ENCODE results near the gene CELF2. TPM values are rescaled to one million over a fixed set of nuclear protein-coding genes. Genes with fewer than 3 reads are reported as not detected.

Gene CELF2
- total RNA-seq, 1 donor from 2014 or later, result 3.8 TPM

DNA sequence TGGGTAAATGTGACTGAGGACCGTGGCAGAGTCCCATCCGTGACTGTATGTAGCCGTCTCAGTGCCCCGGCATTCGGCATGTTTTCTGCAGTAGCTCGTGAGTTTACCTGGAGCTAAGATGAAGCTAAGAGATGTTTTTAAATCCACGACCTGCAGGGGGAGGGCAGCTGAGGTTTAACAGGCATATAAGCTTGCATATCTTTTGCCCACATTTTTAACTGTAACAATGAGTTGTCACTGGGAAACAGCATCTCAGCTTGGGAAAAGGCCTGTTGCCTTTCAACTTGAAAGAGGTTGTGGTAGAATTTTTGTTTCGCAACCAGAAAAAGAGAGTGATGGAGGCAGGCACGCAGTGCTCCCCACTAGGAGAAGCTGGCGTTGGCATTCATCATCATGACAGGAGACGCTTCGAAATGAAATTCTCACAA lies 77.7 kb downstream of the CELF2 start:
- Mint-ChIP-seq H3K27ac (no peak overlapping the region), H3K9me3 (ENCODE audit: low read depth) (no peaks in the 10 kb centered on the region), H3K4me1 (ENCODE audit: low read depth) (no peaks in the 10 kb centered on the region), H3K4me3 (ENCODE audit: low read depth) (no peak overlapping the region), H3K36me3 (ENCODE audit: insufficient read depth) (no peaks in the 10 kb centered on the region), H3K27me3 (peaks cover 11% of the 10 kb centered on the region)
- DNase-seq (ENCODE audit: low spot score, unreplicated experiment), result no peak
- TF ChIP-seq, protein P1, sequence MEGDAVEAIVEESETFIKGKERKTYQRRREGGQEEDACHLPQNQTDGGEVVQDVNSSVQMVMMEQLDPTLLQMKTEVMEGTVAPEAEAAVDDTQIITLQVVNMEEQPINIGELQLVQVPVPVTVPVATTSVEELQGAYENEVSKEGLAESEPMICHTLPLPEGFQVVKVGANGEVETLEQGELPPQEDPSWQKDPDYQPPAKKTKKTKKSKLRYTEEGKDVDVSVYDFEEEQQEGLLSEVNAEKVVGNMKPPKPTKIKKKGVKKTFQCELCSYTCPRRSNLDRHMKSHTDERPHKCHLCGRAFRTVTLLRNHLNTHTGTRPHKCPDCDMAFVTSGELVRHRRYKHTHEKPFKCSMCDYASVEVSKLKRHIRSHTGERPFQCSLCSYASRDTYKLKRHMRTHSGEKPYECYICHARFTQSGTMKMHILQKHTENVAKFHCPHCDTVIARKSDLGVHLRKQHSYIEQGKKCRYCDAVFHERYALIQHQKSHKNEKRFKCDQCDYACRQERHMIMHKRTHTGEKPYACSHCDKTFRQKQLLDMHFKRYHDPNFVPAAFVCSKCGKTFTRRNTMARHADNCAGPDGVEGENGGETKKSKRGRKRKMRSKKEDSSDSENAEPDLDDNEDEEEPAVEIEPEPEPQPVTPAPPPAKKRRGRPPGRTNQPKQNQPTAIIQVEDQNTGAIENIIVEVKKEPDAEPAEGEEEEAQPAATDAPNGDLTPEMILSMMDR (IDR thresholded peaks at IDR 0.05; ENCODE audit: unreplicated experiment), result no peak

DNA sequence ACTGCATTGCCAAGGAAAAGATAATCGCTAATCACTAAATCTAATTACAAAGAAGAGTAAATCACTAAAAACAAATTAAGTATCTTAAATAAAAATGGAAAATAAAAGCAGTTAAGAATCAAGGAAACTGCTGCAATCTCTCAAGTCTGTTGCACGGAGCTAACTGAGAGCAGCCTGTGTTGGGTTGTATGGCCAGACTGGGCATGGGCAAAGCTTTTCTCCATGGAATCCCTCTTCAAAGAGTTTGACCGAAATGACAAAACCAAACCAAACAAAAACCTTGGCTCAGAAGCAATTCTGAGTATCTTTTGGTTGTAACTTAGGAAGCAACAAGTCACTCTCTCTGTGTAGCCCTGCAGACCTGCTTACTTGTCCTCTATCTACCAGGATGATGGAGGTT lies 78.8 kb downstream of the CELF2 start:
- no peak overlapping the region for H3K4me3 Mint-ChIP-seq (ENCODE audit: low read depth)
- TF ChIP-seq, protein P1 (IDR thresholded peaks at IDR 0.05; ENCODE audit: unreplicated experiment), result no peak
- no peak for DNase-seq (ENCODE audit: low spot score, unreplicated experiment)
- no peaks in the 10 kb centered on the region for H3K9me3 Mint-ChIP-seq (ENCODE audit: low read depth)
- no peak overlapping the region for H3K27ac Mint-ChIP-seq
- no peaks in the 10 kb centered on the region for H3K36me3 Mint-ChIP-seq (ENCODE audit: insufficient read depth)
- H3K27me3 Mint-ChIP-seq, result peaks cover 11% of the 10 kb centered on the region
- H3K4me1 Mint-ChIP-seq (ENCODE audit: low read depth), result no peaks in the 10 kb centered on the region

DNA sequence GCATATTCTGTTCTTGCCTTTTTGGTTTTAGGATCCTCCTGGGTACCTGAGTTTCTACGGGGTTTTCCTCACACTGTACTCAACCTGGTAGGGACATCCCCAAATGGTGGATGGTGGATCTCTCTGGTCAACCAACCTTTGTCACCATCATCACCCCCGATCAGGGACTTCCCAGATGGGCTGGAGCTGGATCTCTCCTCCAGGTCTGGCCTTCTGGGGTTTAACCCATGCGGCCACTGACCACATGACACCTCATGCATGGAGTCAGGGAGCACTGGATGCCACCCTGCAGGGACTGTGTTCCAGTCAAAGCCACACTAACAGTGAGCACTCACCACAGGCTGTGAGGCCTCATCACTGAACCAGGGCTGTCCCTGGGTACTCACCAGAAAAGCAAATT lies 80.0 kb downstream of the CELF2 start:
- Mint-ChIP-seq H3K4me1 (ENCODE audit: low read depth) (no peaks in the 10 kb centered on the region), H3K27ac (no peak overlapping the region), H3K4me3 (ENCODE audit: low read depth) (no peak overlapping the region), H3K9me3 (ENCODE audit: low read depth) (no peaks in the 10 kb centered on the region), H3K36me3 (ENCODE audit: insufficient read depth) (no peaks in the 10 kb centered on the region), H3K27me3 (peaks cover 14% of the 10 kb centered on the region)
- TF ChIP-seq, protein P1 (IDR thresholded peaks at IDR 0.05; ENCODE audit: unreplicated experiment), result no peak
- no peak for DNase-seq (ENCODE audit: low spot score, unreplicated experiment)

DNA sequence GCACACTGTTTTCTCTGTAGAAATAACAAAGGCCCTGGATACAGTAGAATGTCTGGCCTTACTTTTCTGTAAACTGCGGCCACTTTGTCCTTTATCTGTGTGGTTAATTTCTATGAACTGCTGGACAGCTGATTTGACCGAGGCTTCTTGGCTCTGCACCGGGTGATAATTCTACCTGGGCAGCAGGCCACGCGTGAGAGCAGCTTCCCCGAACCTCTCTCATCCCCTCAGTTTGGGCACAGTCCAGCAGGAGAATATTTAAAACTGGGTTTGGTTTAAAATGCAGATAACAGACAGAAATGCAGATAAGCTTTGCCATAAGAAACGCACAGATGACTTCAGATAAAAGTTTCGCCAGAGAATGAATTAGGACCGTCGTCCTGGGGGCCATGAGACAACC lies 81.0 kb downstream of the CELF2 start:
- no peaks in the 10 kb centered on the region for H3K36me3 Mint-ChIP-seq (ENCODE audit: insufficient read depth)
- H3K4me3 Mint-ChIP-seq (ENCODE audit: low read depth), result no peak overlapping the region
- no peaks in the 10 kb centered on the region for H3K9me3 Mint-ChIP-seq (ENCODE audit: low read depth)
- DNase-seq (ENCODE audit: low spot score, unreplicated experiment), result no peak
- H3K27me3 Mint-ChIP-seq, result peaks cover 18% of the 10 kb centered on the region
- TF ChIP-seq, protein P1 (IDR thresholded peaks at IDR 0.05; ENCODE audit: unreplicated experiment), result no peak
- H3K27ac Mint-ChIP-seq, result no peak overlapping the region
- no peaks in the 10 kb centered on the region for H3K4me1 Mint-ChIP-seq (ENCODE audit: low read depth)

DNA sequence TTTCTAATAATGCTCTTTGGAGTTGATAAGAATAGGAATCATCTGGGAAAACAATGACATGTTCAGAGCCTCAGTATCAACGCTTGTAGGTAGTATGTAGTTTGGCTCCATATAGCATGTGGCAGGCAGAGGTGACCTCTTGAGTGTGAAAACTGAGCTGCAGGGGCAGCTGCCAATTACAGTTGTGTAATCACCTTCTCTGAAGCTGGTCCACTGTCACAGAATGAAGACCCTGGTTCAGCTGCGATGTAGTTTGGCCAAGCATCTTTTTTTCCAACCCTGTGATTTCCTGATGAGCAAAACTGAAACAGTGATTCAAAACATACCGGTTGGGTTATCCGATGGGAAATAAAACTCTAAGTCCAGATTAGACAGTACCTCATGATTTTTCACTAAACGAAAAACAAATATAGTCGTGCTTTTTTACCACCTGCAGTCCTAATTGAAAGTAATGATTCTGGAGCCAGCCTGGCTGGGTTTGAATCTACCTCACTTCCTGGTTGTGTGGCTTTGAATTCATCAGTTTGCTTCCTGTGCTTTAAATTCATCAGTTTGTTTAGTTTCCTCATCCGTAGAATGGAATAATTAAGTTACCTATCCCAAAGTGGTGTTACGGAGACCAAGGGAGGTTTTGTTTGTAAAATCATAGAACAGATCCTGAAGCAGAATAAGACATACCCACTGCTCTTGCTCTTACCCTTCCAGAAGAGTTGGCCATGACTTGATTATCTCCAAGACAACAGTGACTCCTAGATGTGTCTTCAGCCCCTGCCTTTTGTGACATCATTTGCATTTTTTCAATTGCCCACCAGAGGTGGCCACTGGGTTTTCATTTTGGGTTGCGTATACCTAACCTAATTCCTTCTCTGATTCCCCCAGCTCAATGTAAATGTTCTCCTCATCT lies 87.4 kb downstream of the CELF2 start:
- no peaks in the 10 kb centered on the region for H3K36me3 Mint-ChIP-seq (ENCODE audit: insufficient read depth)
- H3K4me3 Mint-ChIP-seq (ENCODE audit: low read depth), result no peak overlapping the region
- H3K9me3 Mint-ChIP-seq (ENCODE audit: low read depth), result peaks cover 4% of the 10 kb centered on the region
- H3K27ac Mint-ChIP-seq, result no peak overlapping the region
- TF ChIP-seq, protein P1 (IDR thresholded peaks at IDR 0.05; ENCODE audit: unreplicated experiment), result no peak
- H3K27me3 Mint-ChIP-seq, result peaks cover 9% of the 10 kb centered on the region
- no peaks in the 10 kb centered on the region for H3K4me1 Mint-ChIP-seq (ENCODE audit: low read depth)
- DNase-seq (ENCODE audit: low spot score, unreplicated experiment), result no peak
